HEK293T (cell line): ENCODE results near the gene ZNF32.

Source experiments
- CTCF ChIA-PET: fragments of 350-600 bp; formaldehyde crosslinking; extraction: SDS; loops from one replicate; lab custom pipeline; 2021; ENCODE audit warnings: antibody characterized with exemption, inconsistent platforms; lab: Yijun Ruan, JAX
- POLR2A ChIA-PET: fragments of 350-600 bp; formaldehyde crosslinking; extraction: SDS; loops from one replicate; lab custom pipeline; 2020; ENCODE audit warnings: antibody characterized with exemption, inconsistent platforms; lab: Yijun Ruan, JAX
- DNase-seq: peaks from one replicate; pipeline ENCODE4 v3.0.0; 2012; ENCODE audit warnings: mixed read lengths; ENCODE audit errors: extremely low spot score
- ARNT ChIP-seq: fragments of 450-650 bp; IDR thresholded peaks from 2 replicates; pipeline ENCODE4 v1.6.1; 2017; ENCODE audit warnings: mild to moderate bottlenecking
- BHLHE40 ChIP-seq: fragments of 450-650 bp; IDR thresholded peaks from 2 replicates; pipeline ENCODE4 v1.6.1; 2016; ENCODE audit warnings: mild to moderate bottlenecking, moderate library complexity, borderline replicate concordance
- CTBP1 ChIP-seq: fragments of 450-650 bp; IDR thresholded peaks from 2 replicates; pipeline ENCODE4 v1.6.1; 2016; ENCODE audit warnings: borderline replicate concordance
- ELF4 ChIP-seq: fragments of 450-650 bp; IDR thresholded peaks from 2 replicates; pipeline ENCODE4 v1.6.1; 2017; ENCODE audit warnings: antibody characterized with exemption
- FOXA1 ChIP-seq: fragments of 450-650 bp; IDR thresholded peaks from 2 replicates; pipeline ENCODE4 v1.6.1; 2016; ENCODE audit warnings: mild to moderate bottlenecking
- FOXK2 ChIP-seq: fragments of 450-650 bp; IDR thresholded peaks from 2 replicates; pipeline ENCODE4 v1.6.1; 2016; ENCODE audit warnings: mild to moderate bottlenecking
- FOXM1 ChIP-seq: fragments of 450-650 bp; IDR thresholded peaks from 2 replicates; pipeline ENCODE4 v1.6.1; 2017; ENCODE audit warnings: mild to moderate bottlenecking, borderline replicate concordance
- HDGF ChIP-seq: fragments of 450-650 bp; IDR thresholded peaks from 2 replicates; pipeline ENCODE4 v1.6.1; 2017; ENCODE audit warnings: antibody characterized with exemption, borderline replicate concordance
- L3MBTL2 ChIP-seq: fragments of 450-650 bp; conservative IDR thresholded peaks from 2 replicates; pipeline ENCODE4 v1.6.1; 2016; ENCODE audit warnings: mild to moderate bottlenecking
- LEF1 ChIP-seq: fragments of 450-650 bp; IDR thresholded peaks from 2 replicates; pipeline ENCODE4 v1.6.1; 2017; ENCODE audit warnings: mild to moderate bottlenecking, borderline replicate concordance
- NFRKB ChIP-seq: fragments of 450-650 bp; IDR thresholded peaks from 2 replicates; pipeline ENCODE4 v1.6.1; 2016; ENCODE audit warnings: mild to moderate bottlenecking, moderate library complexity
- PKNOX1 ChIP-seq: fragments of 450-650 bp; IDR thresholded peaks from 2 replicates; pipeline ENCODE4 v1.6.1; 2016
- SP1 ChIP-seq: fragments of 450-650 bp; IDR thresholded peaks from 2 replicates; pipeline ENCODE4 v1.6.1; 2017
- SUZ12 ChIP-seq: fragments of 450-650 bp; IDR thresholded peaks from 2 replicates; pipeline ENCODE4 v1.6.1; 2016; ENCODE audit warnings: mild to moderate bottlenecking
- TARDBP ChIP-seq: fragments of 450-650 bp; IDR thresholded peaks from 2 replicates; pipeline ENCODE4 v1.6.1; 2016
- ZNF384 ChIP-seq: fragments of 450-650 bp; IDR thresholded peaks from 2 replicates; pipeline ENCODE4 v1.6.1; 2016

ZNF32 gene

DNA sequence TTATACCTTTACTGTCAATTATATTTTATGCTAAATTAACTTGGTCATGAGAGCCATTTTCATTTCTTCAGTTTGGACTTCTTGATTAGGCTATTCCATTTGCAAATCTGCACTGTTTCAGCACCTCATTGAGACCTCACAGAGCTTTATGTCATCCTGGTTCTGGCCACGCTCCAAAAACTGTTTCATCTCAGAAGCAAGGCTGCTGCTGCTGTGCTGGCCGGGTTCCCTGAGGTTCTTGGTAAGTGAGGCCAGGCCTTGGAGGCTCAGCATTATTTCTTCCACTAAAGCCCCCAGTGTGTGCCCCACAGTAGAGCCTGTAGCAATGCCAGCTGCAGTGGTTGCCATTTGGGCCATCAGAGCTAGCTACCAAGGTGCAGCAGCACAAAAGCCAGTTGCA lies 50.2 kb downstream of the ZNF32 start:
- ChIA-PET POLR2A (interaction anchor here (1.1 kb wide), 1 partner anchor 8 kb away, joined by 4 read pairs; no protein-coding TSS in a partner anchor), CTCF (no interaction called here)
- DNase-seq: no peak
- TF ChIP-seq NFRKB (no peak), TARDBP (no peak), L3MBTL2 (no peak), ARNT (no peak), SUZ12 (no peak), FOXA1 (no peak), FOXM1 (no peak), LEF1 (no peak), HDGF (no peak), CTBP1 (no peak), PKNOX1 (no peak), ELF4 (no peak), SP1 (no peak), ZNF384 (no peak), FOXK2 (no peak), BHLHE40 (no peak)

- CTCF ChIA-PET: no interaction called here
- POLR2A ChIA-PET: no interaction called here
- TF ChIP-seq L3MBTL2: no peak
- no peak for TF ChIP-seq SP1
- no peak for TF ChIP-seq LEF1
- TF ChIP-seq PKNOX1: no peak
- no peak for DNase-seq
Observed at GRCh38 chr10:43596546-43596945, 52.1 kb downstream of the ZNF32 start.

DNA sequence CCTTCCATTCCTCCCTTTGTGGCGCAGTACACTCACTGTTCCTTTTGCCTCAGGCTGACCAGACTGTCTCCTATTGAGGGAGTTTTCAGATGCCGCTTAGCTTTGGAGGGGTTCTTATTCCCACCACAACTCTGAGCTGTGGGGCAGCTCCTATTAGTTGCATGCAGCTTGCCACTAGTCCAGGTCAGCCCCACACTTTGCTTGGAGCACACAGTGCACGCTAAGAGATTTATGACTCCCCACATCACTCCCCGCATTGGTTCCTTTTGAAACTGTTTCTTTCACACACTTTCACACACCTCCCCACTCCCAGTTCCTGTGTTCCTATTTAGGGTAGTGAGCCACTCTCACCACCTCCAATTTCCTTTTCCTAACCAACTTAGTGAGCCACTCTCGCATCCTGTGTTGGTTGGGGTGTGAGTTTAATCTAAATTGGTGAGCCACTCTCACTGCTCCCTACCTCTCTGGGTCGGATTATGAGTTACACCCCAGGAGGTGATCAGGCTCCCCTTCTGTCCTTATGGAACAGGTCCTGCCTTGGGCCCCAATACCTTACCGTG lies 52.9 kb downstream of the ZNF32 start:
- ChIA-PET CTCF (no interaction called here), POLR2A (no interaction called here)
- DNase-seq: no peak
- no peak for TF ChIP-seq ARNT

DNA sequence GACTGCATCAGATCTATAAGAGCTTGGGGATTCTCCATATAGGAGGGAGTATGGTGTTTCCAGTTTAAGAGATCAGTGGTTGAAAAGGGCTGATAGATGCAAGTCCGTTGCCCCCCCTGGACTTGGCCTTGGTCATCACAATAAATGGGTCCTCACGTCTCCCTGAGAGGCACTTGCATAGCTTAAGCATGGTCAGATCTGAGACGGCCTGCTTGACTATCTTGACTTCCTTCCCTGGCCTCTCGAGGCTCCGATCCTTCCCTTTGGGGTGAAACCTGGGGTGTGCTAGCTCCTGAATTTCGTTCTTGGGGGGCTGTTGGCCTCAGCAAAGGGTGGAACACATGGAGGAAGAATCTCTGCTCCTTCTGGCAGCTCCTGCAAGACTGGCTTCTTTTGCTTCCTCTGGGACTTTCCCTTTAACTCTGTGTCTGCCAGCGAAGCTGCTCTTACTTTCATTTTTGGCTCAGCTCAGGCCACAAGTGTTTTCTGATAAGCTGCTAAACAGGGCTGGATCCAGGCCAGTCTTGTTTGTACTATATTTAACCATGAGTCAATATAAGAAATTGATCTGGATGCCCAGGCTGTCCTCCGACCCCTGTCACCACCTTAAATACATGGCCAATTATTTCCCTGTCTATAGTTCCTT lies 53.6 kb downstream of the ZNF32 start:
- TF ChIP-seq TARDBP (no peak), SP1 (no peak), FOXA1 (no peak), ELF4 (no peak)

More for the DNA sequence above, 53.6 kb downstream of the ZNF32 start:
- DNase-seq: no peak
- ChIA-PET POLR2A (no interaction called here), CTCF (no interaction called here)
